ENCODE measurements around the gene PTPRR. TPM values are rescaled to one million over a fixed set of nuclear protein-coding genes. Genes with fewer than 3 reads are reported as not detected.
"Not testable (repeated sequence)": the region's sequence is repeated elsewhere in the genome, so short reads cannot be mapped to it uniquely, and the experiment has no call there.

The PTPRR gene
- total RNA-seq, 2 experiments from 2014 or later = not detected

DNA sequence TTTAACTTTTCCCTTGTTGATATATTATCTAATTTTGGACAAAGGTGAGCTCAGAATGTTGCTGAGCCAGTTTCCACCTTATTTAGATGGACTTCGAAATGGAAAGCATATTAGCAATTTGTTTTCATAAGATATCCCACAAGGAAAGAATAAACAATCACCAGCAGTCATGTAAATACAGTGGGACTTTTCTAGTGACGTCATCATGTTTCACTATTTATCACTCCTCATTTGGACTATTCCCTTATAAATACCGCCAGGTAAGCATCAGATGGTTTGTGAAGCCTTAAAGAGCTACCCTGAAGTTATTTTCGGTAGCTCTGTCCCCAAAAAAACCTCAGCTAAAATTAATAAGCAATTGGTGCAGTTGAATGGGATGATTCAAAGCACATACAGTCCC is 110.7 kb downstream of the PTPRR start:
- CTCF ChIA-PET (ENCODE audit: unreplicated experiment) = no interaction called here
- Histone ChIP-seq H3K79me2 (ENCODE audit: insufficient read depth, low read depth, low read length) (no peaks in the 10 kb centered on the region), H3K27ac (ENCODE audit: low read depth, low read length, poor library complexity, severe bottlenecking) (no peak overlapping the region), H2AFZ (ENCODE audit: low read length) (no peak overlapping the region), H3K9me3 (ENCODE audit: low read length) (no peaks in the 10 kb centered on the region), H3K4me3 (ENCODE audit: low read depth, low read length, poor library complexity, severe bottlenecking) (no peak overlapping the region), H3K36me3 (ENCODE audit: insufficient read depth, low read length) (no peaks in the 10 kb centered on the region), H3K4me1 (ENCODE audit: insufficient read depth, low read length, poor library complexity, severe bottlenecking) (no peaks in the 10 kb centered on the region), H4K20me1 (ENCODE audit: insufficient read depth, low read length) (no peaks in the 10 kb centered on the region), H3K4me2 (ENCODE audit: low read length) (no peak overlapping the region), H3K9me2 (ENCODE audit: insufficient read depth, low read length) (no peaks in the 10 kb centered on the region)
- BruUV-seq (replicated peaks) = no TSS peak
- intact Hi-C loops (cut with micrococcal nuclease; ENCODE audit: unreplicated experiment) = no loop called here
- POLR2A ChIA-PET = interaction anchor here (1.1 kb wide), 1 partner anchor 9 kb away, joined by 3 read pairs; no protein-coding TSS in a partner anchor
- no peak for DNase-seq (ENCODE audit: low spot score)
- TF ChIP-seq, protein P1, sequence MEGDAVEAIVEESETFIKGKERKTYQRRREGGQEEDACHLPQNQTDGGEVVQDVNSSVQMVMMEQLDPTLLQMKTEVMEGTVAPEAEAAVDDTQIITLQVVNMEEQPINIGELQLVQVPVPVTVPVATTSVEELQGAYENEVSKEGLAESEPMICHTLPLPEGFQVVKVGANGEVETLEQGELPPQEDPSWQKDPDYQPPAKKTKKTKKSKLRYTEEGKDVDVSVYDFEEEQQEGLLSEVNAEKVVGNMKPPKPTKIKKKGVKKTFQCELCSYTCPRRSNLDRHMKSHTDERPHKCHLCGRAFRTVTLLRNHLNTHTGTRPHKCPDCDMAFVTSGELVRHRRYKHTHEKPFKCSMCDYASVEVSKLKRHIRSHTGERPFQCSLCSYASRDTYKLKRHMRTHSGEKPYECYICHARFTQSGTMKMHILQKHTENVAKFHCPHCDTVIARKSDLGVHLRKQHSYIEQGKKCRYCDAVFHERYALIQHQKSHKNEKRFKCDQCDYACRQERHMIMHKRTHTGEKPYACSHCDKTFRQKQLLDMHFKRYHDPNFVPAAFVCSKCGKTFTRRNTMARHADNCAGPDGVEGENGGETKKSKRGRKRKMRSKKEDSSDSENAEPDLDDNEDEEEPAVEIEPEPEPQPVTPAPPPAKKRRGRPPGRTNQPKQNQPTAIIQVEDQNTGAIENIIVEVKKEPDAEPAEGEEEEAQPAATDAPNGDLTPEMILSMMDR (conservative IDR thresholded peaks at IDR 0.05; ENCODE audit: low read length) = no peak
- TF ChIP-seq EZH2phosphoT487 (IDR thresholded peaks at IDR 0.05; ENCODE audit: borderline replicate concordance, low read depth, low read length) = no peak

DNA sequence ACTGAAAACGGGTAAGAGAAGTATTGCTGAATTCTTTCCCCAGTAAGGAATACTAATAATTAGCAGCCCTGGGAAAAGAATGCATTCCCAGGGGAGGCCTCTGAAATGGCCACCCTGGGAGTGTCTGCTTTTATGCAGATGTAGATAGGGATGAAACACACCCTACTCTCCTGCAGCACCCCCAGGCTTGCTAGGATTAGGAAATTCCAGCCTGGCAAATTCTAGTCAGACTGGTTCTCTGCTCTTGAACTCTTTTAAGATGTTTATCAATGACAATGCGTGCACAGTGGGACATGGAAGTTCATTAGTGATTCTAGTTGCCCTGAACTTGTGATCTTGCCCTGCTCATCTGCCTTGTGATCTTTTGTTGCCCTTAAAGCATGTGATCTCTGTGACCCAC is 112.5 kb downstream of the PTPRR start:
- BruUV-seq (replicated peaks); H3K27ac ChIP-seq (ENCODE audit: low read depth, low read length, poor library complexity, severe bottlenecking); H3K9me3 ChIP-seq (ENCODE audit: low read length); CTCF ChIA-PET (ENCODE audit: unreplicated experiment); H3K4me3 ChIP-seq (ENCODE audit: low read depth, low read length, poor library complexity, severe bottlenecking); H3K4me2 ChIP-seq (ENCODE audit: low read length); H3K9me2 ChIP-seq (ENCODE audit: insufficient read depth, low read length); POLR2A ChIA-PET; H2AFZ ChIP-seq (ENCODE audit: low read length); intact Hi-C loops (cut with micrococcal nuclease; ENCODE audit: unreplicated experiment); H3K79me2 ChIP-seq (ENCODE audit: insufficient read depth, low read depth, low read length); DNase-seq (ENCODE audit: low spot score); H4K20me1 ChIP-seq (ENCODE audit: insufficient read depth, low read length); H3K4me1 ChIP-seq (ENCODE audit: insufficient read depth, low read length, poor library complexity, severe bottlenecking); H3K36me3 ChIP-seq (ENCODE audit: insufficient read depth, low read length): not testable (repeated sequence)

DNA sequence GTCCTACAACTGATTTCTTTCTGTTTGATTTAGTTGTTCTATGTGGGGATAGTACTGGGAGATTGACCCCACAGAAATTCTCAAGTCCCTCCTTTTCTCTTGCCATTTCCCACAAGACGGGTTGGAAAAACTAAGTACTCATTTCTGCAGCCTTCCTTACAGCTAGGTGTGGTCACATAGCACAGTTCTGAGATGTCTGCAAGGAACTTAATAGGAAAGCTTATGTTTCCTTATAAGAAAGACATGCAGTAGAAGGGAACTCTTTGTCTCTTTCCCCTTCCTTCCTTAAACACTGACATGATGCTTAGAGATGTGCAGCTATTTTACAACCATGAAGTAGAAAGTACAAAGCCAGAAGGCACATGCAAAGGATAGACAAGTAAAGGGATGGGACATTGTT is 113.7 kb downstream of the PTPRR start:
- intact Hi-C loops (cut with micrococcal nuclease; ENCODE audit: unreplicated experiment) = no loop called here
- Histone ChIP-seq H3K36me3 (ENCODE audit: insufficient read depth, low read length) (no peaks in the 10 kb centered on the region), H3K79me2 (ENCODE audit: insufficient read depth, low read depth, low read length) (no peaks in the 10 kb centered on the region), H3K4me3 (ENCODE audit: low read depth, low read length, poor library complexity, severe bottlenecking) (no peak overlapping the region), H3K4me2 (ENCODE audit: low read length) (no peak overlapping the region), H2AFZ (ENCODE audit: low read length) (no peak overlapping the region), H3K4me1 (ENCODE audit: insufficient read depth, low read length, poor library complexity, severe bottlenecking) (no peaks in the 10 kb centered on the region), H4K20me1 (ENCODE audit: insufficient read depth, low read length) (no peaks in the 10 kb centered on the region), H3K9me2 (ENCODE audit: insufficient read depth, low read length) (no peaks in the 10 kb centered on the region), H3K9me3 (ENCODE audit: low read length) (no peaks in the 10 kb centered on the region), H3K27ac (ENCODE audit: low read depth, low read length, poor library complexity, severe bottlenecking) (no peak overlapping the region)
- CTCF ChIA-PET (ENCODE audit: unreplicated experiment) = no interaction called here
- POLR2A ChIA-PET = no interaction called here
- BruUV-seq (replicated peaks) = no TSS peak
- TF ChIP-seq, protein P1 (conservative IDR thresholded peaks at IDR 0.05; ENCODE audit: low read length) = no peak
- TF ChIP-seq EZH2phosphoT487 (IDR thresholded peaks at IDR 0.05; ENCODE audit: borderline replicate concordance, low read depth, low read length) = no peak
- no peak for DNase-seq (ENCODE audit: low spot score)
